Gastrocnemius medialis (tissue), 4 donors: ENCODE measurements around the gene CYP3A4.

Experiments
- CTCF ChIP-seq, 5 experiments: fragments of 450-650 bp in 3 of 5; fragments of 200-600 bp in 2 of 5; sonication (generic) in 2 of 5; IDR thresholded peaks in 4 of 5; conservative IDR thresholded peaks in 1 of 5; 1 replicate in 4 of 5; 2 replicates in 1 of 5; pipeline ENCODE4 v1.5.1; 2016 to 2019; ENCODE audit warnings: antibody characterized with exemption in 5 of 5, mild to moderate bottlenecking in 3 of 5, moderate library complexity in 3 of 5
- POLR2A ChIP-seq, 2 donors: fragments of 450-650 bp; IDR thresholded peaks; one replicate each; pipeline ENCODE4 v1.6.1; 2017; ENCODE audit warnings: antibody characterized with exemption in 2 of 2, mild to moderate bottlenecking in 2 of 2, moderate library complexity in 2 of 2

GRCh38 chr7:99752356-99752755, 31.6 kb downstream of the CYP3A4 start:
- TF ChIP-seq CTCF (IDR thresholded peaks at IDR 0.05 in 4 of 5, conservative IDR thresholded peaks at IDR 0.05 in 1 of 5): no peak
- TF ChIP-seq POLR2A (IDR thresholded peaks at IDR 0.05): no peak
